NCI-H2107 (cell line): ENCODE measurements around the gene SMAP2.
"Not testable (repeated sequence)": the region's sequence is repeated elsewhere in the genome, so short reads cannot be mapped to it uniquely, and the experiment has no call there.

Experiments used
- DNase-seq: peaks from one replicate; lab custom pipeline; 2025; lab: John Stamatoyannopoulos, UW

Gene SMAP2

GRCh38 chr1:40373323-40374283 lies at the start of gene SMAP2:
Gene SMAP2, plus strand, starts transcription at chr1:40373727. Its CDS starts 394 bp downstream, at chr1:40374121.
- peak; percentile 97 for DNase-seq

DNA sequence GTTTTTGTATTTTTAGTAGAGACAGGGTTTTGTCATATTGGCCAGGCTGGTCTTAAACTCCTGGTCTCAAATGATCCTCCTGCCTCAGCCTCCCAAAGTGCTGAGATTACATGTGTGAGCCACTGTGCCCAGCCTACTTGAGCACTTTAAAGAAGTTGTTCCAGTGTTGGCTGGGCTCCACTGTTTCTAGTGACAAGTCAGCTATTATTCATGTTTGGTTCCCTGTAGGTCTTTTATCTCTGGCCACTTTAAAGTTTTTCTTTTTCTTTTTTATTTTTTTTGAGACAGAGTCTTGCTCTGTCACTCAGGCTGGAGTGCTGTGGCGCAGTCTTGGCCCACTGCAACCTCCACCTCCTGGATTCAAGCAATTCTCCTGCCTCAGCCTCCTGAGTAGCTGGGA lies 42.1 kb upstream of the SMAP2 start:
- DNase-seq, result not testable (repeated sequence)

DNA sequence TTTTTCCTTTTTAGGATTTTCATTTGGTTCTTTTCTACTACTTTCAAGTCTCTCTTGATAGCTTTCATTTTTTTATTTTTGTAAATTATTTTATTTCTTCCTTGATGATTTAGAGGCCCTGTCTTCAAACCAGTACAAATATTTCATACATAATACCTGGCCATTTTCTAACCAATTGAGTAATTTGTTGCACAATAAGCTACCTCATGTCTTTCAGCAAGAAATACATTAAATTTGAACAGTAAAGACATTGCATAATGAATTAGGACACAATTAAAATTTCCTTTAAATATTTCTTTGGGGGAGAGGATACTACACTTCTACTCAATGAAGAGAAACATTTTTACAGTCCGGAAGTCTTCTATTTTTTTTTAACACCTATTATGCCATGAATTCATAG lies 40.8 kb upstream of the SMAP2 start:
- no peak for DNase-seq

DNA sequence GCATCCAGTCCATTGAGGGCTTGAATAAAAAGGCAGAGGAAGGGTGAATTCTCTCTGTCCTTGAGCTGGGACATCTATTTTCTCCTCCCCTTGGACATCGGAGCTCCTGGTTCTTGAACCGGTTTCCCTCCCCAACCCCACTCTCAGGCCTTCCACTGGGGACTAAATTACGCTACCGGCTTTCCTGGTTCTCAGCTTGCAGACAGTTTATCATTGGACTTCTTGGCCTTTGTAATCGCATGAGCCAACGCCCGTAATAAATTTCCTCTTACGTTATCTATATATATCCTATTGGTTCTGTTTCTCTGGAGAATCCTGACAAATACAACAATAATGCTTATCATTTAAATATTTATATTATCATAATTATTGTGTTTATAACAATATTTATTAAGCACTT lies 36.1 kb upstream of the SMAP2 start:
- DNase-seq, result no peak

DNA sequence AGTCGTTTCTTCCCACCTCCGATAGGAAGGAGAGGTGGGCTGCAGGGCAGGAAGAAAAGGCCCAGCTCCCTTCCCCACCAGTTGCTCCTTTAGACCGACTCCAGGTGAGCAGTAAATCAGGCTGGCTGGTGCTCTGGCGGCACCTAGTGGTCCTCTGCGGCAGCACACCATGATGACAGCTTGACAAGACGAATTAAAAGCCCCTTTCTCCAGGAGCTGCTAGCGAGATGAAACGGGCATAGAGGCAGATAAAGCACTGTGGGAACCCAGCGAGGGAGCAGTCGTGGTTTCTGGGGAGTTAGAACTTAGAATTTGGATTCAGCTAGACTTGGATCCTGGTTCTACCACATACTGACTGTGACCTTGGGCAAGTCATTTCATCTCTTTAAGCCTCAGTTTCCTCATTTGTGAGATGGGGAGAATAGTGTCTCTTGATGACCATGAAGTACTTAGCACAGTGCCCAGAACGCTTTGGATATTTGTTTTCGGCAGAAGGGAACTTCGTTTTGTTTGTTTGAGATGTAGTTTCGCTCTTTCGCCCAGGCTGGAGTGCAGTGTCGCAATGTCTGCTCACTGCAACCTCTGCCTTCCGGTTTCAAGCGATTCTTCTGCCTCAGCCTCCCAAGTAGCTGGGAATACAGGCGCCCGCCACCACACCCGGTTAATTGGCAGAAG lies 34.6 kb upstream of the SMAP2 start:
- peak; percentile 34 for DNase-seq

DNA sequence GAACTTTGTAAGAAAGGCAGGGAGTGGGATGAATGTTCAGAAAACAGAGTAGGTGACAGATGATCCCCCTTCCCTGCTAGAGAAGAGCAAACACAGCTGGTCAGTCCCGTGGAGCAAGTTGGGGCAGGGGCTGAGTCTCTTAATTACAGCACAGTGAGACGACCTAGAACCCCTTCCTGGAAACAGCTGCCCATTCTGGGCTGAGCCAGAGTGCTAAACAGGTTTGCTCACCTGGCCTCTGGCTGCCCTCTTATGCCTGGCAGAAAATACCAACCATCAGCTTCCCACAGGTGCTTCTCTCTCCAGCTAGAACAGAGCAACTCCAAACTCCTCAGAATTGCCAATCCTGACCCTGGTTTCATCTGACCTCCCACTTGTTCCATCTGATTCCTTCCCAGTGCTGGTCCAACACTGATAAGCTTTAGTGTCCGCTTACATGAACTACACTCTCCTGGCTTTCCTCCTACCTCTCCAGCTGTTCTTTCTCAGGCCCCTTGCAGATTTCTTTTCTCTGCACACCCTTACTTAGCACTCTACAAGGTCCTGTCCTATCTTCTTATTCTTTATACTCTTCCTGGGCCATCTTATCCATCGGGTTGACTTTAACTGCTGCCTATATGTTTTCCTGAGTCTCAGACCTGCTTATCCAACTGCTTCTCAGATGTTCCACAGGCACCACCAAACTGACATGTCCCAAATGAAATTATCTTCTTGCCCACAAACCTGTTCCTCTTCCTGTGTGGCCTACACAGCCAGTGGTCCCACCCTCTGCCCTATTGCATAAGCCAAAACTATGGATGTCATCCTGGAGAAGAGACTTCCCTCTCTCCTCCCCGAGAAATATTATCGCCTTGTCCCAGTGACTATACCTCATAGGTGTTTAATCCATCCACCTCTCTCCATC lies 33.9 kb upstream of the SMAP2 start:
- no peak for DNase-seq

DNA sequence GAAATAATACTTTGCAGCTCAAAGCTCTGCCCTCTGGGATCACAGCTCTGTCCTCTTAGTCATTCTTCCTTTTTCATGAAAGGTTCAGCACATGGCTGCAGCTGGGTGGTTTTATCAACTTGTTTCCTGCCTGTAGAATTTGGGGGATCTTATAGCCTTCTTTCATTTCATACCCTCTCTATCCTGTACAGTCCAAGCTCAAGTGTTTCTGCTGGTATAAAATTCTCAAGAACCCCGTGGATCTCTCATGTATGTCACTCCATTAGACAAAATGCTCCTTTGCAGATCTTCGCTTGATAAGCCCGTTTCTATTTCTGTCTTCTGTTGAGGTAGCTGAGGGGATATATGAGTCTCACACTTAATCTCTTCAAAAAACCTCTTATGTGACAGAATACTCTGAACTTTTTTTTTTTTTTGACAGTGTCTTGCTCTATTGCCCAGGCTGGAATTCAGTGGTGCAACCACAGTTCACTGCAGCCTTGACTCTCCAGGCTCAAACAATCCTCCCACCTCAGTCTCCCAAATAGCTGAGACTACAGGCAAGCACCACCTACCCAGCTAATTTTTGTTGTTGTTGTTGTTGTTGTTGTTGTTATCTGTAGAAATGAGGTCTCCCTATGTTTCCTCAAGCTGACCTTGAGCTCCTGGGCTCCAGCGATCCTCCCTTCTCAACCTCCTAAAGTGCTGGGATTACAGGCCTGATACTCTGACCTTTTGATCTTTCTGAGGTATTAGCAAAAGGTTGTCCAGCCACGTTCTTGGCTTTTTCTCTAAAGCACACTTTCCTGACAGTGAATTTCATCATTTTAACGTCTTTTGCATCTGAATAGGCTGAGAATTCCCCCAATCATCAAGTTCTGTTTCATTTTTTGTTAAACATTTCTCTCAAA lies 31.8 kb upstream of the SMAP2 start:
- no peak for DNase-seq

GRCh38 chr1:40342381-40342717 lies 31.2 kb upstream of the SMAP2 start:
- DNase-seq, result not testable (repeated sequence)

GRCh38 chr1:40344597-40344996 lies 28.9 kb upstream of the SMAP2 start:
- no peak for DNase-seq

GRCh38 chr1:40350391-40350790 lies 23.1 kb upstream of the SMAP2 start:
- no peak for DNase-seq

DNA sequence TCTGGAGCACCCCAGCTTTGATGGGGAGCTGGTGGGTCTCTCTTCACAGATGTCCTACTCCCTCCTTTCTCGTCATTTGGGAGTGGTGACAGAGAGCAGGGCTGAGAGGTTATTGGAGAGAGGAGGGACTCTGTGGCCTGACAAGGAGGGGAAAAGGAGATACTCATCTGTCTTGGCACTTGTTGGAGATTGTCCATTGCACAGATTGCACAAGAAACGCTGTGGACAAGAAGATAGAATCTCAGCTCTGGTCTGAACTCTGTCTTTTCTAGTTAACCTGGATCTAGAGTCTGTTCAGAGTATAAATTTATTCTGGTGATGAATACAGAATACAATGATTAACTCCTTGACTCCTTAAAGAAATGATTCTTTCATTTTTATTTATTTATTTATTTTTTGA lies 22.4 kb upstream of the SMAP2 start:
- no peak for DNase-seq

- no peak for DNase-seq
Observed at GRCh38 chr1:40352126-40352525, 21.4 kb upstream of the SMAP2 start.

GRCh38 chr1:40353082-40353481 lies 20.4 kb upstream of the SMAP2 start:
- DNase-seq, result no peak

DNA sequence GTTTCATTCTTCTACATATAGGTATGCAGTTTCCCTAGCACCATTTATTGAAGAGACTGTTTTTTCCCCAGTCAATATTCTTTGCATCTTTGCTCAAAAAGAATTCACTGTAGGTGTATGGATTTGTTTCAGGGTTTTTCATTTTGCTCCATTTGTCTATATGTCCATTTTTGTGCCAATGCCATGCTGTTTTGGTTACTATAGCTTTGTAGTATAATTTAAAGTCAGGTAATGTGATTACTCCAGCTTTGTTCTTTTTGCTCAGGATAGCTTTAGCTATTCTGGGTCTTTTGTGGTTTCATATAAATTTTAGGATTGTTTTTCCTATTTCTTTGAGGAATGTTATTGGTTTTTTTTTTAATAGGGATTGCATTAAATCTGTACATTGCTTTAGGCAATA lies 15.9 kb upstream of the SMAP2 start:
- no peak for DNase-seq

- DNase-seq, result no peak
Observed at GRCh38 chr1:40360631-40361030, 12.9 kb upstream of the SMAP2 start.

- DNase-seq, result no peak
Observed at GRCh38 chr1:40361201-40361600, 12.3 kb upstream of the SMAP2 start.

DNA sequence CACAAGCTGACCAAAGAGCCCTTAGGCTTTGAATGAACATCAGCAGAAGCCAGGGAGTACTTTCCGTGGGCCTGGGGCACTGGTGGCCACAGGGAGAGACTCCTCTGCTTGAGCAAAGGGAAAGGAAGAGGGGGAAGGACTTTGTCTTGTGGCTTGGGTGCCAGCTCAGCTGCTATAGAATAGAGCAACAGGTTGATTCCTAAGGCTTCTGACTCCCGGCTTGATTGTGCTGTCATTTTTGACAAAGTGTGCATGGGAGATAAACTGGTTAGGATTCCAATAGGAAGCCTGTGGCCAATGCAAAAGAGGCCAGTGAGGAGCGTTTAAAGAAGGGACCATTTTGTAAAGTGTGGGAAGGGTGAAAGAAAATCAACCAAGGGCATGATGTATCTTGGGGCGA lies 11.9 kb upstream of the SMAP2 start:
- no peak for DNase-seq

- DNase-seq, result no peak
Observed at GRCh38 chr1:40362199-40362598, 11.3 kb upstream of the SMAP2 start.

GRCh38 chr1:40362699-40363098 lies 10.8 kb upstream of the SMAP2 start:
- DNase-seq, result no peak

DNA sequence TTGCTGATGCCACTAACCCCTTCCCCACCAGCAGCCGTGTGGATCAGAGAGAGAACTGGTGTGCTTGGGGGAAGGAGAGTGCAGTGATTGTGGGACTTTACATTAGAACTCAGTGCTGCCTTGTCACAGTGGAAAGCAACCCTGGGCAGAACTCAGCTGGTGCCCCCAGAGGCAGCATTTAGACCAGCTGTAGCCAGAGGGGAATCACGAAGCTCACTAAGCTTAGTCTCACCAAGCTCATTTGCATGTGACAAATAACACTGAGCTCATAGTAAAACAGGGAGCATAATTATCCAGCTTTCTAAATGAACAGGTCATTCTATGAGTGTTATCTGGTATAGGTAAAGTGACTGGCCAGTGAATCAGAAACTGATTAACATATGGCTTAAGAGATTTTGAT lies 9.8 kb upstream of the SMAP2 start:
- DNase-seq, result no peak

DNA sequence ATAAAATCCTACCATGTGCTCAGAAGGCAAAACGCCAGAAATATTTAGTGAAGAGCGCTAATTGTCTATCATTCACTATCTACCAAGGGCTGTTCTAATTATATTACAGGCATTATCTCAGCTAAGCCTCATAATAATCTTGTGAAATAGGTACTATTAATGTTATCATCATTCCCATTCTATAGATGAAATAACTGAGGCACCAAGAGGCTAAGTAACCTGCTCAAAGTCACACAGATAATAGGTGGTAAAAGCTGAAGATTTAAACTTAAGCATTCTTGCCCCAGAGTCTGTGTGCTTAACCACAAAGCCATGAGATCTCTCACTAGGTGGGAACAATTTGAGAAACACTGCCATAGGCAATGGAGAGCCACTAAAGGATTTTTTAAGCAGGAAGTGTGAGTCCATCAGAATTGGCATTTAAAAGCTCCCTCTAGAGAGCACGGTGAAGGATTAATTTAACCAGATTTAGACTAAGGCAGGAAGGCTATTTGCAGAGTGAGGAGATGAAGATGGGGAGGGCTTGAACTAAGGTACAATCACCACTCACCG lies 1.7 kb upstream of the SMAP2 start:
- no peak for DNase-seq
